SK-N-MC (cell line): ENCODE results near the gene MLC1.

Experiments used
- EZH2 ChIP-seq: fragments of 200-600 bp; sonication (generic); IDR thresholded peaks from one replicate; pipeline ENCODE4 v1.6.1; 2017; ENCODE audit warnings: antibody characterized with exemption
- POLR2AphosphoS5 ChIP-seq: IDR thresholded peaks from 2 replicates; pipeline ENCODE4 v1.6.1; 2012; ENCODE audit warnings: mild to moderate bottlenecking, low read depth, low read length, borderline replicate concordance

DNA sequence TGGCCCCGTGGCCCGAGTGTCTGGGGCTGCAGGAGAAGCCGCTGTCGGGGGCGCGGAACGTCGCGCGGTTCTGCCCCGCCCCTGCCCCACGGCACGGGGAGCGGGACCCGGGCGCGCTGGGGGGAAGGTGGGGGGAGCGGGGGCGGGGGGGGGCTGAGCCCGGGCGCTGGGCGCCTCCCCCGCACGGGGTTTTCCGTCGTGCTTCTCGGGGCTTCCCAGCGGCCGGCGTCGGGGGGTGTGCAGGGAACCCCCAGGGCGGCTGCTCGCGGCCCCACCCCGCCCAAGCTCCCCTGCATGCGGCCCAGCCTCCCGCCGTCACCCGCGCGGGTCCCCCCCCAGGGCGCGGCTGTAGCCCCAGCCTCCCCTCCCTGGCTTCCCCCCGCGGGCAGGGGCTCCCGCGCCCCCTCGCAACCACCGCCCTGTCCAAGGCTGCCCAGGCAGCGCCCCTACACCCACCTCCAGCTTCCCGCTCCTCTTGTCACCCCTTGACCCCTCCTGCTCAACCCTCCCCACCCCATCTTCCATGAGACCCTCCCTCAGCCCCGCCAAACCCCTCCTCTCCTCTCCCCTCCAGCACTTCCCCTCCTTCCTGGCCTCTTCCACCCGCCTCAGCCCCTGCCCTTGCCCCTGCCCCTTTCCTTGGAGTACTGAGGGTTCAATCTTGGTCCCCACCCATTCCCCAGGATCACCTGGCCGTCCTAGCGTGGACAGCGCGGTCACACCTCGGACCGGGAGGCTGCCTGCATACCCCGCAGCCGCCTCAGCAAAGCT, 74.4 kb downstream of the MLC1 start:
- no peak for TF ChIP-seq EZH2
- no peak for TF ChIP-seq POLR2AphosphoS5
